Effector memory CD4-positive, alpha-beta T cell (primary cell): ENCODE measurements around the gene FOXD4L3.
"Not testable (repeated sequence)": the region's sequence is repeated elsewhere in the genome, so short reads cannot be mapped to it uniquely, and the experiment has no call there.

Source experiments
- DNase-seq, 3 donors: peaks; one replicate each; pipeline ENCODE4 v3.0.0-alpha.2; 2020
- H3K27ac ChIP-seq: 2 replicates; pipeline ENCODE4 v1.7.0; 2013; ENCODE audit warnings: mild to moderate bottlenecking, low read length, moderate library complexity; ENCODE audit not compliant: insufficient read depth, poor library complexity, severe bottlenecking
- H3K27me3 ChIP-seq: replicated peaks from 2 replicates; pipeline ENCODE4 v1.7.0; 2013; ENCODE audit warnings: mild to moderate bottlenecking, low read length; ENCODE audit not compliant: insufficient read depth, control insufficient read depth, poor library complexity, severe bottlenecking
- H3K36me3 ChIP-seq: 2 replicates; pipeline ENCODE4 v1.7.0; 2013; ENCODE audit warnings: mild to moderate bottlenecking, low read length, moderate library complexity; ENCODE audit not compliant: control insufficient read depth, insufficient read depth
- H3K4me1 ChIP-seq: 2 replicates; pipeline ENCODE4 v1.7.0; 2013; ENCODE audit warnings: low read length, mild to moderate bottlenecking; ENCODE audit not compliant: control insufficient read depth, insufficient read depth, poor library complexity, severe bottlenecking
- H3K4me3 ChIP-seq: 2 replicates; pipeline ENCODE4 v1.7.0; 2013; ENCODE audit warnings: low read length, low read depth, mild to moderate bottlenecking; ENCODE audit not compliant: insufficient read depth, poor library complexity, severe bottlenecking
- H3K9me3 ChIP-seq: 2 replicates; pipeline ENCODE4 v1.7.0; 2013; ENCODE audit warnings: mild to moderate bottlenecking, low read length, moderate library complexity; ENCODE audit not compliant: control insufficient read depth
- total RNA-seq, 3 donors: gene quantifications; one replicate each; lab custom pipeline; 2026; lab: John Stamatoyannopoulos, UW

Gene FOXD4L3
- 0 reads per million in 3 donors for total RNA-seq

- H3K4me1 ChIP-seq, DNase-seq, H3K9me3 ChIP-seq, H3K27ac ChIP-seq, H3K4me3 ChIP-seq, H3K36me3 ChIP-seq, H3K27me3 ChIP-seq: not testable (repeated sequence)
Measured at GRCh38 chr9:68302567-68302966, at the start of gene FOXD4L3. FOXD4L3 (plus strand) TSS chr9:68302867; CDS start chr9:68302952, 85 bp downstream.

GRCh38 chr9:68281041-68281440 lies 21.6 kb upstream of the FOXD4L3 start:
- not testable (repeated sequence) for H3K36me3 ChIP-seq, H3K27ac ChIP-seq, H3K4me1 ChIP-seq, DNase-seq, H3K27me3 ChIP-seq, H3K4me3 ChIP-seq, H3K9me3 ChIP-seq

GRCh38 chr9:68303771-68304170 lies 1.1 kb downstream of the FOXD4L3 start:
- DNase-seq: not testable (repeated sequence)

GRCh38 chr9:68304212-68304611 lies 1.5 kb downstream of the FOXD4L3 start:
- not testable (repeated sequence) for H3K4me3 ChIP-seq, H3K27me3 ChIP-seq, H3K36me3 ChIP-seq, H3K9me3 ChIP-seq, H3K27ac ChIP-seq, DNase-seq, H3K4me1 ChIP-seq

More at GRCh38 chr9:68303771-68304170, 1.1 kb downstream of the FOXD4L3 start:
- not testable (repeated sequence) for H3K4me3 ChIP-seq, H3K36me3 ChIP-seq, H3K4me1 ChIP-seq, H3K9me3 ChIP-seq, H3K27ac ChIP-seq, H3K27me3 ChIP-seq

- not testable (repeated sequence) for H3K27me3 ChIP-seq, DNase-seq, H3K9me3 ChIP-seq, H3K27ac ChIP-seq, H3K4me1 ChIP-seq, H3K36me3 ChIP-seq, H3K4me3 ChIP-seq
Measured at GRCh38 chr9:68304777-68305176, 2.1 kb downstream of the FOXD4L3 start.

- not testable (repeated sequence) for H3K4me3 ChIP-seq, H3K27ac ChIP-seq, H3K4me1 ChIP-seq, H3K36me3 ChIP-seq, H3K9me3 ChIP-seq, H3K27me3 ChIP-seq, DNase-seq
Measured at GRCh38 chr9:68305680-68306285, 3.1 kb downstream of the FOXD4L3 start.

GRCh38 chr9:68306391-68306964 lies 3.8 kb downstream of the FOXD4L3 start:
- not testable (repeated sequence) for H3K9me3 ChIP-seq, H3K27me3 ChIP-seq, DNase-seq, H3K4me1 ChIP-seq, H3K4me3 ChIP-seq, H3K27ac ChIP-seq, H3K36me3 ChIP-seq

- H3K27me3 ChIP-seq, H3K36me3 ChIP-seq, H3K9me3 ChIP-seq, H3K4me1 ChIP-seq, H3K27ac ChIP-seq, DNase-seq, H3K4me3 ChIP-seq: not testable (repeated sequence)
Measured at GRCh38 chr9:68307127-68307526, 4.5 kb downstream of the FOXD4L3 start.

- not testable (repeated sequence) for DNase-seq, H3K4me1 ChIP-seq, H3K27ac ChIP-seq, H3K36me3 ChIP-seq, H3K9me3 ChIP-seq, H3K27me3 ChIP-seq, H3K4me3 ChIP-seq
Measured at GRCh38 chr9:68307654-68308053, 5.0 kb downstream of the FOXD4L3 start.

GRCh38 chr9:68311208-68311607 lies 8.5 kb downstream of the FOXD4L3 start:
- H3K36me3 ChIP-seq, H3K9me3 ChIP-seq, H3K4me3 ChIP-seq, DNase-seq, H3K27ac ChIP-seq, H3K27me3 ChIP-seq, H3K4me1 ChIP-seq: not testable (repeated sequence)
